GM23338 (cell line): ENCODE measurements around the gene PTPRQ. TPM values are rescaled to one million over a fixed set of nuclear protein-coding genes. Genes with fewer than 3 reads are reported as not detected.

ENCODE experiments used
- ATAC-seq: fragments of 200-7000 bp; cut with Tn5 transposase; 3 replicates; pipeline ENCODE4 v1.9.1; 2020
- DNase-seq: peaks from one replicate; pipeline ENCODE4 v3.0.0-alpha.2; 2015; ENCODE audit warnings: low spot score
- H2AFZ ChIP-seq: fragments of 200-600 bp; sonication (generic); 2 replicates; pipeline ENCODE4 v1.8.0; 2016; ENCODE audit warnings: antibody characterized with exemption, mild to moderate bottlenecking, moderate library complexity
- H3F3A ChIP-seq: fragments of 200-600 bp; sonication (generic); replicated peaks from 2 replicates; pipeline ENCODE4 v1.8.0; 2017; ENCODE audit warnings: antibody characterized with exemption, mixed run types, low read depth
- H3K27ac ChIP-seq: fragments of 200-600 bp; sonication (generic); 2 replicates; pipeline ENCODE4 v1.6.1; 2016; ENCODE audit warnings: low read depth
- H3K27me3 ChIP-seq: fragments of 200-600 bp; sonication (generic); 2 replicates; pipeline ENCODE4 v1.8.0; 2016; ENCODE audit warnings: mild to moderate bottlenecking, mixed run types, moderate library complexity; ENCODE audit not compliant: insufficient read depth
- H3K36me3 ChIP-seq: fragments of 200-600 bp; sonication (generic); 2 replicates; pipeline ENCODE4 v1.8.0; 2016; ENCODE audit warnings: mild to moderate bottlenecking; ENCODE audit not compliant: insufficient read depth
- H3K4me1 ChIP-seq: fragments of 200-600 bp; sonication (generic); 2 replicates; pipeline ENCODE4 v1.8.0; 2016; ENCODE audit warnings: mild to moderate bottlenecking, moderate library complexity; ENCODE audit not compliant: insufficient read depth
- H3K4me2 ChIP-seq: fragments of 200-600 bp; sonication (generic); 2 replicates; pipeline ENCODE4 v1.7.1; 2017; ENCODE audit warnings: mixed run types
- H3K4me3 ChIP-seq: fragments of 200-600 bp; sonication (generic); 2 replicates; pipeline ENCODE4 v1.6.1; 2016; ENCODE audit warnings: mixed run types
- H3K79me2 ChIP-seq: fragments of 200-600 bp; sonication (generic); replicated peaks from 2 replicates; pipeline ENCODE4 v1.8.0; 2017; ENCODE audit warnings: mild to moderate bottlenecking; ENCODE audit not compliant: insufficient read depth
- H3K9me2 ChIP-seq: fragments of 200-600 bp; sonication (generic); 2 replicates; pipeline ENCODE4 v1.8.0; 2017; ENCODE audit not compliant: insufficient read depth
- H4K20me1 ChIP-seq: fragments of 200-600 bp; sonication (generic); replicated peaks from 2 replicates; pipeline ENCODE4 v1.8.0; 2017; ENCODE audit warnings: mild to moderate bottlenecking; ENCODE audit not compliant: insufficient read depth
- H3K27ac Mint-ChIP-seq: 2 replicates; pipeline ENCODE4 v1.8.0; 2020; ENCODE audit warnings: inconsistent platforms, mild to moderate bottlenecking, moderate library complexity, mixed read lengths
- H3K27me3 Mint-ChIP-seq: 3 replicates; pipeline ENCODE4 v1.8.0; 2022; ENCODE audit warnings: low read depth, mild to moderate bottlenecking, moderate library complexity, mixed read lengths, inconsistent platforms; ENCODE audit not compliant: insufficient read depth, poor library complexity
- H3K36me3 Mint-ChIP-seq: 3 replicates; pipeline ENCODE4 v1.8.0; 2021; ENCODE audit warnings: low read depth, mild to moderate bottlenecking, inconsistent platforms, moderate library complexity, mixed read lengths
- H3K4me1 Mint-ChIP-seq: 3 replicates; pipeline ENCODE4 v1.8.0; 2020; ENCODE audit warnings: mild to moderate bottlenecking, inconsistent platforms, mixed read lengths
- H3K4me3 Mint-ChIP-seq: 3 replicates; pipeline ENCODE4 v1.8.0; 2021; ENCODE audit warnings: moderate library complexity, mild to moderate bottlenecking, inconsistent platforms, mixed read lengths
- H3K9me3 Mint-ChIP-seq: 3 replicates; pipeline ENCODE4 v1.8.0; 2020; ENCODE audit warnings: moderate library complexity, mild to moderate bottlenecking, inconsistent platforms, mixed read lengths
- CREB1 ChIP-seq: fragments of 250-450 bp; sonication (Bioruptor Pico); IDR thresholded peaks from 2 replicates; pipeline ENCODE4 v1.5.0; 2020; ENCODE audit warnings: low read depth, mild to moderate bottlenecking, moderate library complexity
- CTCF ChIP-seq, 2 experiments: fragments of 200-600 bp in 1 of 2; sonication (generic) in 1 of 2; conservative IDR thresholded peaks; 2 replicates each; pipeline versions ENCODE4 v1.5.1 to v1.6.1; 2016 to 2017; ENCODE audit warnings: antibody characterized with exemption in 2 of 2, low read depth in 2 of 2, mild to moderate bottlenecking in 2 of 2, moderate library complexity in 1 of 2
- ETS1 ChIP-seq: IDR thresholded peaks from 2 replicates; pipeline ENCODE4 v1.6.1; 2016; ENCODE audit warnings: antibody characterized with exemption
- JUNB ChIP-seq: IDR thresholded peaks from one replicate; pipeline ENCODE4 v1.6.1; 2016; ENCODE audit warnings: antibody characterized with exemption; ENCODE audit not compliant: unreplicated experiment
- POLR2AphosphoS5 ChIP-seq: IDR thresholded peaks from 2 replicates; pipeline ENCODE4 v1.6.1; 2016; ENCODE audit warnings: antibody characterized with exemption, low read depth
- REST ChIP-seq: IDR thresholded peaks from one replicate; pipeline ENCODE4 v1.6.1; 2018; ENCODE audit warnings: antibody characterized with exemption; ENCODE audit not compliant: unreplicated experiment
- STAT1 ChIP-seq: IDR thresholded peaks from one replicate; pipeline ENCODE4 v1.6.1; 2016; ENCODE audit warnings: antibody characterized with exemption; ENCODE audit not compliant: unreplicated experiment
- ZNF462 ChIP-seq: fragments of 250-450 bp; sonication (Bioruptor Pico); IDR thresholded peaks from 2 replicates; pipeline ENCODE4 v1.5.0; 2020; ENCODE audit warnings: mild to moderate bottlenecking, moderate library complexity
- polyA plus RNA-seq: library from polyadenylated mRNA; unstranded; fragments of >200 nt; fragmentation: Nextera tagmentation; extraction: Ambion mirVana; gene quantifications from 2 replicates; pipeline ENCODE4 v1.2.1, GENCODE V29; 2016
- total RNA-seq: library from RNA; depleted of rRNA; stranded (reverse); fragments of >200 nt; shearing (Covaris generic); gene quantifications from 2 replicates; pipeline ENCODE4 v1.2.3, GENCODE V29; 2014

Gene PTPRQ
- total and polyA plus RNA-seq, 2 experiments from 2014 or later = not detected

DNA sequence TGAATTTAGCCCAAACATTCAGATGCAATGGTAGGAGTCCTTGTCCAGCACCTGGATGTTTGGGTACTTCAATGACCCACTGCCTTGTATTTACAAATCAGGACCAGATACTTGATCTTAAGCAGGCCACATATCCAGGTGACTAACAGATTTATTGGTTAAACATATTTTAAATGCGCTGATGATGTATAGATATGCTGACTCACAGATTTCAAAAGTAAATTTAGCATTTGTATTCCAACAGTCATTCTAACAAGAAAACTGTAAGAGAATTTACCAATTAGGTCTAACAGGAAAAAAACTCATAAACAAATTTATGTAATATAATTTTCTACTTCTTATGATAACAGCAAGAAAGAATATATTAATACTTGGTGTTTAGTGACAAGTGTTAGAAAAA is 234.0 kb downstream of the PTPRQ start:
- Mint-ChIP-seq H3K27me3 (no peaks in the 10 kb centered on the region), H3K27ac (no peak overlapping the region), H3K4me1 (peaks cover 7% of the 10 kb centered on the region), H3K9me3 (no peaks in the 10 kb centered on the region), H3K36me3 (no peaks in the 10 kb centered on the region), H3K4me3 (no peak overlapping the region)
- no peaks in the 10 kb centered on the region for H3K27me3 ChIP-seq
- H3K79me2 ChIP-seq = no peaks in the 10 kb centered on the region
- H3K9me2 ChIP-seq = no peaks in the 10 kb centered on the region
- no peak overlapping the region for H3K4me2 ChIP-seq
- DNase-seq (no peak), ATAC-seq (no peak)
- H3K27ac ChIP-seq = no peak overlapping the region
- H4K20me1 ChIP-seq = no peaks in the 10 kb centered on the region
- H3K4me1 ChIP-seq = 0 out of 2 replicates have a peak, but pooled peaks cover 4% of the 10 kb centered on the region
- no peaks in the 10 kb centered on the region for H3F3A ChIP-seq
- no peak overlapping the region for H3K4me3 ChIP-seq
- no peaks in the 10 kb centered on the region for H3K36me3 ChIP-seq
- TF ChIP-seq ETS1 (no peak), STAT1 (no peak), POLR2AphosphoS5 (no peak), CREB1 (CRISPR knock-in tag) (no peak), REST (no peak), CTCF (conservative IDR thresholded peaks at IDR 0.05; ENCODE audit: low read depth in 2 of 2) (no peak), JUNB (no peak)
- no peak overlapping the region for H2AFZ ChIP-seq

- H3K27ac ChIP-seq = no peak overlapping the region
- no peaks in the 10 kb centered on the region for H3K9me2 ChIP-seq
- Mint-ChIP-seq H3K27me3 (no peaks in the 10 kb centered on the region), H3K36me3 (no peaks in the 10 kb centered on the region), H3K9me3 (no peaks in the 10 kb centered on the region), H3K4me3 (no peak overlapping the region), H3K27ac (no peak overlapping the region), H3K4me1 (peaks cover 17% of the 10 kb centered on the region)
- no peak overlapping the region for H2AFZ ChIP-seq
- H3F3A ChIP-seq = no peaks in the 10 kb centered on the region
- H3K4me2 ChIP-seq = no peak overlapping the region
- H3K4me1 ChIP-seq = peaks cover 12% of the 10 kb centered on the region; the same call in 1 of the 2 replicates
- no peaks in the 10 kb centered on the region for H4K20me1 ChIP-seq
- no peak for DNase-seq
- H3K36me3 ChIP-seq = no peaks in the 10 kb centered on the region
- no peaks in the 10 kb centered on the region for H3K79me2 ChIP-seq
- no peak for ATAC-seq
- no peaks in the 10 kb centered on the region for H3K27me3 ChIP-seq
- no peak overlapping the region for H3K4me3 ChIP-seq
- no peak for TF ChIP-seq ZNF462 (CRISPR knock-in tag)
Observed at GRCh38 chr12:80679346-80680131, 235.5 kb downstream of the PTPRQ start.
